Lung microvascular endothelial cell (primary cell): ENCODE measurements around the gene NKAPD1. TPM values are rescaled to one million over a fixed set of nuclear protein-coding genes. Genes with fewer than 3 reads are reported as not detected.
"Not testable (repeated sequence)": the region's sequence is repeated elsewhere in the genome, so short reads cannot be mapped to it uniquely, and the experiment has no call there.

ENCODE experiments used
- DNase-seq, 2 donors: peaks; one replicate each; pipeline versions ENCODE4 v3.0.0 to v3.0.0-alpha.2; 2010; ENCODE audit warnings: low read depth in 2 of 2
- total RNA-seq: library from RNA; depleted of rRNA; stranded (reverse); fragments of >200 nt; gene quantifications from 2 replicates; pipeline ENCODE4 v1.2.1, GENCODE V29; 2014

NKAPD1 gene
- total RNA-seq: 12.0 and 14.1 TPM in 2 replicates

GRCh38 chr11:112073941-112074811 lies at the start of gene NKAPD1, which contains the start of gene PIH1D2:
TSS of gene NKAPD1 (plus strand) at chr11:112074299. CDS start at chr11:112075575, 1,276 bp downstream.
TSS of gene PIH1D2 (minus strand) at chr11:112074017. CDS start at chr11:112073174, 843 bp downstream.
- peak; percentile 88 to 89 for DNase-seq

GRCh38 chr11:112024773-112025678 lies 49.1 kb upstream of the NKAPD1 start, which contains the start of gene DLAT:
TSS of gene DLAT (plus strand) at chr11:112025408. CDS start at chr11:112025473, 65 bp downstream.
- peak; percentile 80 to 84 for DNase-seq

GRCh38 chr11:112025707-112026106 lies 48.4 kb upstream of the NKAPD1 start:
- DNase-seq: peak; percentile 9 to 17

GRCh38 chr11:112026784-112027410 lies 47.2 kb upstream of the NKAPD1 start:
- not testable (repeated sequence) for DNase-seq

- DNase-seq: no peak
These were observed 44.6 kb upstream of the NKAPD1 start for GRCh38 chr11:112029460-112029859.

- DNase-seq: no peak
These were observed 40.2 kb upstream of the NKAPD1 start for GRCh38 chr11:112033902-112034301.

GRCh38 chr11:112037527-112037926 lies 36.6 kb upstream of the NKAPD1 start:
- no peak for DNase-seq

- peak; percentile 5 to 78 for DNase-seq
These were observed 31.7 kb upstream of the NKAPD1 start for GRCh38 chr11:112042161-112042960.

- no peak for DNase-seq
These were observed 31.2 kb upstream of the NKAPD1 start for GRCh38 chr11:112042961-112043304.

GRCh38 chr11:112044961-112045360 lies 29.1 kb upstream of the NKAPD1 start:
- no peak for DNase-seq

GRCh38 chr11:112046647-112047046 lies 27.5 kb upstream of the NKAPD1 start:
- DNase-seq: not testable (repeated sequence)

GRCh38 chr11:112048256-112048655 lies 25.8 kb upstream of the NKAPD1 start:
- not testable (repeated sequence) for DNase-seq

- DNase-seq: no peak
These were observed 24.3 kb upstream of the NKAPD1 start for GRCh38 chr11:112049777-112050176.

- no peak for DNase-seq
These were observed 23.4 kb upstream of the NKAPD1 start for GRCh38 chr11:112050721-112051120.

GRCh38 chr11:112051768-112052167 lies 22.3 kb upstream of the NKAPD1 start:
- no peak for DNase-seq

GRCh38 chr11:112057170-112057569 lies 16.9 kb upstream of the NKAPD1 start:
- no peak for DNase-seq

GRCh38 chr11:112058103-112058502 lies 16.0 kb upstream of the NKAPD1 start:
- DNase-seq: peak in 1 of 2 donors; percentile 12

- no peak for DNase-seq
These were observed 11.2 kb upstream of the NKAPD1 start for GRCh38 chr11:112062923-112063322.

- DNase-seq: peak in 1 of 2 donors; percentile 54
These were observed 8.6 kb downstream of the NKAPD1 start for GRCh38 chr11:112082729-112083128.

- DNase-seq: peak in 1 of 2 donors; percentile 35
These were observed 11.8 kb downstream of the NKAPD1 start for GRCh38 chr11:112085822-112086421.
